RWPE1 (cell line): ENCODE data around the gene ART4.

Experiments
- CTCF ChIA-PET: fragments of 350-600 bp; sonication (Branson Sonifier 250); formaldehyde crosslinking; extraction: SDS; loops from one replicate; lab custom pipeline; 2021; lab: Yijun Ruan, JAX
- POLR2A ChIA-PET: fragments of 400-600 bp; formaldehyde crosslinking; extraction: SDS; loops from one replicate; lab custom pipeline; 2020; ENCODE audit warnings: antibody characterized with exemption; ENCODE audit not compliant: low non-redundant PET; lab: Yijun Ruan, JAX
- DNase-seq: peaks from one replicate; pipeline ENCODE4 v3.0.0; 2012; ENCODE audit warnings: low spot score
- H3K27ac ChIP-seq: fragments of 450-650 bp; 2 replicates; pipeline ENCODE4 v1.5.1; 2017
- TF ChIP-seq, protein P1 (sequence below): fragments of 450-650 bp; conservative IDR thresholded peaks from 2 replicates; pipeline ENCODE4 v1.5.1; 2017; ENCODE audit warnings: low read depth, mild to moderate bottlenecking

ART4 gene

DNA sequence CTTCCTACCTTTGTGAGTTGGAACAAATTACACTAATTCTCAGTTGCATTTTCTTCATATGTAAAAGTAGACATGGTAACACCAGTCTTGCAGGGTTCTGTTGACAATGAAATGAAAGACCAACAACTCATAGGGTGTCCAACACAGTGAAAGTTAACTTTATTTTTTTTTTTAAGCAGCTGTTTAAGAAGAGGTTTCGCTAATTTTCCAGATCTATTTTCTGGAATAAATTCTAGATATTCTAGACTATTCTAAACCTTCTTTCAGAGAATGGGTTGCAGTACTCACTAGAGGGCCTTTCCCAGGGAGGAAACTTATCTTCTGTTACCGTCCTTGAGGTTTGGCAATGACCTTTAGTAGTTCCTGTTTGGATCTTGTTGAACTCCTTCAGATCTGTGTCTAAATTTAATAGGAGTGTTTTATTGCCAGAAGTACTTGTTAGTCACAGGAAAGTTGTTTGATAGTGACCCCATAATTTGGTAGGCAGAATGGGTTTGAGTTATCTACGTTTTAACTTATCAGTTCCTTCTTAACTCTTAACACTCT is 2.8 kb upstream of the ART4 start:
- no peak for DNase-seq
- POLR2A ChIA-PET: no interaction called here
- TF ChIP-seq, protein P1, sequence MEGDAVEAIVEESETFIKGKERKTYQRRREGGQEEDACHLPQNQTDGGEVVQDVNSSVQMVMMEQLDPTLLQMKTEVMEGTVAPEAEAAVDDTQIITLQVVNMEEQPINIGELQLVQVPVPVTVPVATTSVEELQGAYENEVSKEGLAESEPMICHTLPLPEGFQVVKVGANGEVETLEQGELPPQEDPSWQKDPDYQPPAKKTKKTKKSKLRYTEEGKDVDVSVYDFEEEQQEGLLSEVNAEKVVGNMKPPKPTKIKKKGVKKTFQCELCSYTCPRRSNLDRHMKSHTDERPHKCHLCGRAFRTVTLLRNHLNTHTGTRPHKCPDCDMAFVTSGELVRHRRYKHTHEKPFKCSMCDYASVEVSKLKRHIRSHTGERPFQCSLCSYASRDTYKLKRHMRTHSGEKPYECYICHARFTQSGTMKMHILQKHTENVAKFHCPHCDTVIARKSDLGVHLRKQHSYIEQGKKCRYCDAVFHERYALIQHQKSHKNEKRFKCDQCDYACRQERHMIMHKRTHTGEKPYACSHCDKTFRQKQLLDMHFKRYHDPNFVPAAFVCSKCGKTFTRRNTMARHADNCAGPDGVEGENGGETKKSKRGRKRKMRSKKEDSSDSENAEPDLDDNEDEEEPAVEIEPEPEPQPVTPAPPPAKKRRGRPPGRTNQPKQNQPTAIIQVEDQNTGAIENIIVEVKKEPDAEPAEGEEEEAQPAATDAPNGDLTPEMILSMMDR: no peak
- CTCF ChIA-PET: interaction anchor here (0.6 to 1.5 kb wide), 7 partner anchors 35 to 156 kb away, joined by 3 to 11 read pairs (median 3); no protein-coding TSS in a partner anchor
- no peak overlapping the region for H3K27ac ChIP-seq

DNA sequence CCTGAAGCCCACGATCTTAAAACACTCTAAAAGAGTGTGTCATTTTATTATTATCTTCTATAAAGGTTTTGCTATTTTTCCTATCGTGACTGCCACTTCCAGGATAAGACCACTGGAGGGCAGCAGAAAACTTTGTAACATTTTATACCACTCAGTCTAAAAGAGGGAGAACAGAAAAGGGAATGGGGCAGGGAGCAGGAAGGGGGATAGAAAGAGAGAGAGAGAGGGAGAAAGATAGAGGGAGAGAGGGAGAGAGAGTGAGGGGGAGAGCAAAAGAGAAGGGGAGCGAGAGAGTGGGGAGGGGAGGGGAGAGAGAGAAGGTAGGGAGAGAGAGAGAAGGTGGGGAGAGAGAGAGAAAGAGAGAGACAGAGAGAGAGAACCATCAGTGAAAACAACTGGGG is 2.0 kb upstream of the ART4 start:
- H3K27ac ChIP-seq: no peak overlapping the region
- ChIA-PET CTCF (interaction anchor here (0.6 to 1.5 kb wide), 5 partner anchors 34 to 156 kb away, joined by 3 to 11 read pairs (median 3); no protein-coding TSS in a partner anchor), POLR2A (no interaction called here)
- peak; percentile 65 for DNase-seq
- TF ChIP-seq, protein P1: peak; percentile 60

DNA sequence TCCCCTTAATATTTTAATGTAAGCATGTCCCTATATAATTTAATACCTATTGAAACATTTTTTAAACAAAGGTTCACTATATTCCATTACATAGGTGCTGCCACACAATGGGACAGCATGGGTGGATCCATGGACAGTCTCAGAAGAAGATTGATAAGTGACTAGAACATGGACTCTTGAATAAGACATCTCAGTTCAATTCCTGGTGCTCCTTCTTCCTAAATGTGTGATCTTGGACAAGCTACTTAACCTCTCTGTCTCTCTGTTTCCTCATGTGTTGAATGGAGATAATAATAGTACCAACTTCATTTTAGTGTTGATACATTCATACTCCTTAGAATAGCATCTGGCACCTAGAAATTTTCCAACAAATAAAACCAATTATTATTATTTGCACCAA is 1.1 kb upstream of the ART4 start:
- no peak overlapping the region for H3K27ac ChIP-seq
- TF ChIP-seq, protein P1: no peak
- ChIA-PET POLR2A (no interaction called here), CTCF (no interaction called here)
- no peak for DNase-seq

DNA sequence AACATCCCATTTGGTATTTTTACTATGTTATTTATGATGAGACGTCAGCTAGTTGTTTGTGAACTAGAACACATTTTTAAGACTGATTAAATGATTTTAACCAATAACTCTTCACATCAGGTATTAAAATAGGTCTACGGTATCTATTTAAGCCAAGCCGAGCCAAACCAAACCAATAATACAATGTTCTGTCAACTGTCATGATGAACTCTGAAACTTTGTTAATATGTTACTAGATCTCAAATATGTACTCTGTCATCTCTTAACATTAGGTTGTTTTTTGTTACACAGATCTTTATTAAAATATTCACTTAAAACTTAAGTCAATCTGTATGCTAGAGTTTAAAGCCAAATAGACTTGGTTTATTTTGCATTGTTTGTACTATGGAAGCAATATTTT is 1.0 kb downstream of the ART4 start:
- H3K27ac ChIP-seq: no peak overlapping the region
- TF ChIP-seq, protein P1: no peak
- DNase-seq: no peak
- ChIA-PET POLR2A (no interaction called here), CTCF (no interaction called here)

DNA sequence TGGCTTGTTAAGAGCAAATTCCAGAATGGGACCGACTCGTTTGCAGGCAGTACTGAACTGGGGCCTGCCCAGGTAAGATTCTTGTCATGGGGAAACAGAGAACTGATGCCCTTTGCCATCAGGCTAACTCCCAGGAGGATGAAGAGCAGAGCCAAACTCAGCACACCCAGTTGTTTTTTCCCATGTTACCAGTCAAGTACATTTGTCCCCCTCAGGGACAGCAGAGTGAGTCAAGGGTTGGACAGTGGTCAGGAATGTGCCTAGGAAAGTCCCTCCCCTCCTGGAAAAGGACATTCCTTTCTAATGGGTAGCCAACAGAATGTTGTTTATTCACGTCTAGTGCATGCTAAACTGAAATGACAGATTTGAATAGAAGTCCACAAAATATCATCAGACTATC is 1.6 kb downstream of the ART4 start:
- no peak overlapping the region for H3K27ac ChIP-seq
- CTCF ChIA-PET: no interaction called here
- peak; percentile 51 for DNase-seq
- POLR2A ChIA-PET: no interaction called here
- TF ChIP-seq, protein P1: no peak

DNA sequence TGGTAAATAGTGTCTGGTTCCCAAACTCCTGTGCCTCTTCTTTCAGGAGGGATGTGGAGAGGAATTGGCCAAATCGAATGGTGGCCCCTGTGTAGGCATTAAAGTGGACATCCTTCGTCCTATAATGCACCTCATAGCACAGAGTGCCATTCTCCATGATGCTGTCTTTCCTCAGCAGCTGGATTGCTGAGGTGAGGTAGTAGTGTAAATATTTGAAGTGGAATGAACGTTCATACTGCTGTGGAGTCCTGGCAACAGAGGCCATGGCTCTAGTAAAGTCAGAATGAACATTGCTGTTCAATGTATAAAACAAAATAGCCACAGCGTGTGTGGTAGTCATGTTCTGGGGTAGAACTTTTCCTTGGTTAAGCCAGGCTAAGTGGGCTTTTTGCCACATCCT is 2.7 kb downstream of the ART4 start:
- ChIA-PET POLR2A (no interaction called here), CTCF (interaction anchor here (0.5 kb wide), 1 partner anchor 206 kb away, joined by 3 read pairs; no protein-coding TSS in a partner anchor)
- no peak overlapping the region for H3K27ac ChIP-seq
- DNase-seq: no peak
- TF ChIP-seq, protein P1: no peak
